ENCODE data around the gene SEPTIN2.
"Not testable (repeated sequence)": the region's sequence is repeated elsewhere in the genome, so short reads cannot be mapped to it uniquely, and the experiment has no call there.

Gene SEPTIN2

GRCh38 chr2:241385450-241385849 is 69.7 kb downstream of the SEPTIN2 start:
- not testable (repeated sequence) for H3K4me1 ChIP-seq (ENCODE audit: control insufficient read depth, insufficient read depth, low read length, poor library complexity, severe bottlenecking); H3K27ac ChIP-seq (ENCODE audit: low read depth, low read length, severe bottlenecking); H3K9me3 ChIP-seq (ENCODE audit: control insufficient read depth, low read length); H3K4me3 ChIP-seq (ENCODE audit: extremely low read depth, insufficient read depth, low read length, poor library complexity, severe bottlenecking)
- peaks cover 32% of the 10 kb centered on the region for H3K36me3 ChIP-seq (ENCODE audit: control insufficient read depth, insufficient read depth, low read length)
- WGBS, 2 experiments (ENCODE audit: insufficient coverage in 2 of 2) = 88 to 100% methylated on average over 3 to 7 of the region's 7 CpGs

- Histone ChIP-seq H3K36me3 (ENCODE audit: control insufficient read depth, insufficient read depth, low read length) (peaks cover 29% of the 10 kb centered on the region), H3K9me3 (ENCODE audit: control insufficient read depth, low read length) (no peaks in the 10 kb centered on the region), H3K27ac (ENCODE audit: low read depth, low read length, severe bottlenecking) (peak overlapping the region; percentile 11), H3K4me3 (ENCODE audit: extremely low read depth, insufficient read depth, low read length, poor library complexity, severe bottlenecking) (no peak overlapping the region), H3K4me1 (ENCODE audit: control insufficient read depth, insufficient read depth, low read length, poor library complexity, severe bottlenecking) (no peaks in the 10 kb centered on the region)
- WGBS, 2 experiments (ENCODE audit: insufficient coverage in 2 of 2) = 85 to 90% methylated on average over 2 to 5 of the region's 6 CpGs
These were observed 70.8 kb downstream of the SEPTIN2 start for GRCh38 chr2:241386519-241386918.

- 40% methylated on average over 1 of the region's 2 CpGs; no CpG with 5 or more reads in 1 of the 2 experiments for whole genome bisulfite sequencing, 2 experiments (ENCODE audit: insufficient coverage in 2 of 2)
- Histone ChIP-seq H3K36me3 (ENCODE audit: control insufficient read depth, insufficient read depth, low read length) (peaks cover 15% of the 10 kb centered on the region), H3K27ac (ENCODE audit: low read depth, low read length, severe bottlenecking) (no peak overlapping the region), H3K4me3 (ENCODE audit: extremely low read depth, insufficient read depth, low read length, poor library complexity, severe bottlenecking) (no peak overlapping the region), H3K4me1 (ENCODE audit: control insufficient read depth, insufficient read depth, low read length, poor library complexity, severe bottlenecking) (no peaks in the 10 kb centered on the region), H3K9me3 (ENCODE audit: control insufficient read depth, low read length) (no peaks in the 10 kb centered on the region)
These were observed 74.0 kb downstream of the SEPTIN2 start for GRCh38 chr2:241389697-241390096.

- peaks cover 20% of the 10 kb centered on the region for H3K36me3 ChIP-seq (ENCODE audit: control insufficient read depth, insufficient read depth, low read length)
- H3K9me3 ChIP-seq (ENCODE audit: control insufficient read depth, low read length) = no peaks in the 10 kb centered on the region
- WGBS, 2 experiments (ENCODE audit: insufficient coverage in 2 of 2) = 87 to 99% methylated on average over 8 of the region's 9 CpGs
- H3K4me1 ChIP-seq (ENCODE audit: control insufficient read depth, insufficient read depth, low read length, poor library complexity, severe bottlenecking) = no peaks in the 10 kb centered on the region
- no peak overlapping the region for H3K27ac ChIP-seq (ENCODE audit: low read depth, low read length, severe bottlenecking)
- no peak overlapping the region for H3K4me3 ChIP-seq (ENCODE audit: extremely low read depth, insufficient read depth, low read length, poor library complexity, severe bottlenecking)
These were observed 74.8 kb downstream of the SEPTIN2 start for GRCh38 chr2:241390301-241391206.

GRCh38 chr2:241391892-241392665 is 76.4 kb downstream of the SEPTIN2 start:
- Histone ChIP-seq H3K27ac (ENCODE audit: low read depth, low read length, severe bottlenecking) (no peak overlapping the region), H3K4me3 (ENCODE audit: extremely low read depth, insufficient read depth, low read length, poor library complexity, severe bottlenecking) (no peak overlapping the region), H3K4me1 (ENCODE audit: control insufficient read depth, insufficient read depth, low read length, poor library complexity, severe bottlenecking) (no peaks in the 10 kb centered on the region), H3K36me3 (ENCODE audit: control insufficient read depth, insufficient read depth, low read length) (peaks cover 16% of the 10 kb centered on the region), H3K9me3 (ENCODE audit: control insufficient read depth, low read length) (no peaks in the 10 kb centered on the region)
- 72 to 84% methylated on average over 6 of the region's 6 CpGs for WGBS, 2 experiments (ENCODE audit: insufficient coverage in 2 of 2)

GRCh38 chr2:241392753-241393152 is 77.0 kb downstream of the SEPTIN2 start:
- not testable (repeated sequence) for H3K4me1 ChIP-seq (ENCODE audit: control insufficient read depth, insufficient read depth, low read length, poor library complexity, severe bottlenecking); H3K4me3 ChIP-seq (ENCODE audit: extremely low read depth, insufficient read depth, low read length, poor library complexity, severe bottlenecking); H3K9me3 ChIP-seq (ENCODE audit: control insufficient read depth, low read length); H3K27ac ChIP-seq (ENCODE audit: low read depth, low read length, severe bottlenecking)
- H3K36me3 ChIP-seq (ENCODE audit: control insufficient read depth, insufficient read depth, low read length) = peaks cover 15% of the 10 kb centered on the region
- WGBS, 2 experiments (ENCODE audit: insufficient coverage in 2 of 2) = 80 to 96% methylated on average over 1 to 4 of the region's 4 CpGs

- no peaks in the 10 kb centered on the region for H3K9me3 ChIP-seq (ENCODE audit: control insufficient read depth, low read length)
- no peaks in the 10 kb centered on the region for H3K4me1 ChIP-seq (ENCODE audit: control insufficient read depth, insufficient read depth, low read length, poor library complexity, severe bottlenecking)
- H3K36me3 ChIP-seq (ENCODE audit: control insufficient read depth, insufficient read depth, low read length) = peaks cover 13% of the 10 kb centered on the region
- WGBS, 2 experiments (ENCODE audit: insufficient coverage in 2 of 2) = 94 to 100% methylated on average over 2 of the region's 3 CpGs
- no peak overlapping the region for H3K27ac ChIP-seq (ENCODE audit: low read depth, low read length, severe bottlenecking)
- no peak overlapping the region for H3K4me3 ChIP-seq (ENCODE audit: extremely low read depth, insufficient read depth, low read length, poor library complexity, severe bottlenecking)
These were observed 77.9 kb downstream of the SEPTIN2 start for GRCh38 chr2:241393524-241394196.

GRCh38 chr2:241396809-241397208 is 81.1 kb downstream of the SEPTIN2 start:
- H3K4me3 ChIP-seq (ENCODE audit: extremely low read depth, insufficient read depth, low read length, poor library complexity, severe bottlenecking); H3K9me3 ChIP-seq (ENCODE audit: control insufficient read depth, low read length); H3K4me1 ChIP-seq (ENCODE audit: control insufficient read depth, insufficient read depth, low read length, poor library complexity, severe bottlenecking); H3K27ac ChIP-seq (ENCODE audit: low read depth, low read length, severe bottlenecking); H3K36me3 ChIP-seq (ENCODE audit: control insufficient read depth, insufficient read depth, low read length): not testable (repeated sequence)
- WGBS, 2 experiments (ENCODE audit: insufficient coverage in 2 of 2) = 83 to 100% methylated on average over 3 of the region's 6 CpGs

- Histone ChIP-seq H3K4me1 (ENCODE audit: control insufficient read depth, insufficient read depth, low read length, poor library complexity, severe bottlenecking) (no peaks in the 10 kb centered on the region), H3K9me3 (ENCODE audit: control insufficient read depth, low read length) (no peaks in the 10 kb centered on the region), H3K4me3 (ENCODE audit: extremely low read depth, insufficient read depth, low read length, poor library complexity, severe bottlenecking) (no peak overlapping the region), H3K36me3 (ENCODE audit: control insufficient read depth, insufficient read depth, low read length) (peaks cover 5% of the 10 kb centered on the region), H3K27ac (ENCODE audit: low read depth, low read length, severe bottlenecking) (no peak overlapping the region)
- 95% methylated on average over 5 to 8 of the region's 10 CpGs for WGBS, 2 experiments (ENCODE audit: insufficient coverage in 2 of 2)
These were observed 84.5 kb downstream of the SEPTIN2 start for GRCh38 chr2:241399941-241400922.
